ENCODE measurements around the gene VENTX.

VENTX gene

GRCh38 chr10:133276435-133277201, 39.0 kb downstream of the VENTX start, which contains the start of gene ADAM8:
ADAM8 (minus strand) TSS chr10:133276868; CDS start chr10:133276817, 51 bp downstream.
- peak; percentile 53 for DNase-seq

GRCh38 chr10:133277277-133277992, 39.8 kb downstream of the VENTX start:
- DNase-seq, result no peak

- DNase-seq, result no peak
Observed at GRCh38 chr10:133277993-133278576, 40.4 kb downstream of the VENTX start.

- DNase-seq, result peak; percentile 65
Observed at GRCh38 chr10:133278577-133279265, 41.1 kb downstream of the VENTX start.

- no peak for DNase-seq
Observed at GRCh38 chr10:133279326-133280226, 41.9 kb downstream of the VENTX start.

- no peak for DNase-seq
Observed at GRCh38 chr10:133280391-133281059, 42.9 kb downstream of the VENTX start.

- no peak for DNase-seq
Observed at GRCh38 chr10:133281084-133281483, 43.4 kb downstream of the VENTX start.

- DNase-seq, result no peak
Observed at GRCh38 chr10:133281628-133282372, 44.1 kb downstream of the VENTX start.

- no peak for DNase-seq
Observed at GRCh38 chr10:133282846-133283390, 45.3 kb downstream of the VENTX start.

GRCh38 chr10:133283931-133284330, 46.3 kb downstream of the VENTX start:
- DNase-seq, result no peak

GRCh38 chr10:133285217-133285616, 47.6 kb downstream of the VENTX start:
- DNase-seq, result no peak

GRCh38 chr10:133286366-133286765, 48.7 kb downstream of the VENTX start:
- no peak for DNase-seq

- DNase-seq, result no peak
Observed at GRCh38 chr10:133287832-133288500, 50.3 kb downstream of the VENTX start.

- no peak for DNase-seq
Observed at GRCh38 chr10:133289761-133290160, 52.1 kb downstream of the VENTX start.
